Measurements from ENCODE around the gene HELZ. TPM values are rescaled to one million over a fixed set of nuclear protein-coding genes. Genes with fewer than 3 reads are reported as not detected.
"Not testable (repeated sequence)": the region's sequence is repeated elsewhere in the genome, so short reads cannot be mapped to it uniquely, and the experiment has no call there.

HELZ gene
- total RNA-seq, 1 donor from 2014 or later, result 34.5 TPM

GRCh38 chr17:67265436-67266019 lies 20.5 kb upstream of the HELZ start:
- DNase-seq (ENCODE audit: extremely low read depth, low read depth, low spot score), result no peak

DNA sequence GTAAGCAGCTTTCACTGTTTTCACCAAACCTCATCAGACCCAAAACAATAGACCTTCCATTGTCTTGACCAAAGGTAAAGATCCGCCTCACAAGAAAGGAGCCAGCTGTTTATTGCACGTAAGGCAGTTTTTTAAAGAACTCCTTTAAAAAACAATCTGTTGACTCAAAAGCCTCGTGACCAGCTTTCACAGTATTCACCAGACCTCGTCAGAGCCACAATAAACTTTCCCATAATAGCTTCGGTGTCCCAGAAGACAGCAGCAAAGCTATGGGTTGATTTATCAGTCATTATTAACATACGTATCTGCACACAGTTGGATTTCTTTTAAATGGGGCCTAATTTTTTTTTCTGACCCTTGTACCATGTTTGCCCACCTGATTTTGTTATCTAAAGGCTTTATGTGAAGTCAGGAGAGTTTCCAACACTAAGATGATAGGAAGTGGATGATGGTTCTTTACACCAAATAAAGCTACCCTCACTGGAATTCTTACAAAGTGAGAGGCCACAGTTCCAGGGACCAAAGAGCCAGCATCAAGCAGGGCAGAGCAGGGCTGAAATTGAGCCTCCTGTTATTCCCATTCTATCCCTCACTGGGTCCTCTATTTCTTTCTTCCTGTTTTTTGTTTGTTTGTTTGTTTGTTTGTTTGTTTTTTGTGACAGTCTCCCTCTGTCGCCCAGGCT lies 17.6 kb upstream of the HELZ start:
- DNase-seq (ENCODE audit: extremely low read depth, low read depth, low spot score), result no peak

DNA sequence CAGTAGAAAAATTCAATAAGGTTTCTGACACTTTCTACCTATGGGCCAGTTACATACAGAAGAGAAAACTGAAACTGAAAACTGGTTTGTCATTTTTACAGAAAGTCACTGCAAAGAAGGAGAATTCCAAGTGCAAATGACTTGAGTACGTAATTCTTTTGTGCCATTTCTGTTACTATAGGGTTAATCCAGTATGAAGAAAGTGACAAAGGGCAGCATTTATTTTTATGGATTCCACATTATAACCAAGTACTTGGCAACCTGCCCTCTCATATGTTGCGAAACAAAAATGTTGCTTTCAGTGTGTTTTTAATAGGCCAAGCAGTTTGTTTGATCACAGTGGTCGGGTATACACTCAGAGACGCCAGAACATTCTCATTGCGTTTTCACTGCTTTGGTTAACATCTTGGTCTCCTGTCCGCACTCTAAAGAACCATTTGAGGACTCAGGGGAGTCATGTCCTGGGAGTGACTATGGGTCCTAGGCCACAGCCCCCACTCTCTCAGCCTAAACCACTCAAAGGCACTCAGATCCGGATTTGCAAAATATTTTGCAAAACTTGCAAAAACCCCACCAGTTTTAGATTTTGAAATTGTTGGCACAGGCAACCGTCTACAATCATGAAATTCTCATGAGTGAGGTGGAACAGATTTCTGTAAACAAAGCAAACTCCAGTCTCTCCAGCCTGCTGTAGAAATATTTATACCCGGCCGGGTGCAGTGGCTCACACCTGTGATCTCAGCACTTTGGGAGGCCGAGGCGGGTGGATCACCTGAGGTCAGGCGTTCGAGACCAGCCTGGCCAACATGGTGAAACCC lies 15.4 kb upstream of the HELZ start:
- no peak for DNase-seq (ENCODE audit: extremely low read depth, low read depth, low spot score)

GRCh38 chr17:67258821-67259468 lies 13.9 kb upstream of the HELZ start:
- no peak for DNase-seq (ENCODE audit: extremely low read depth, low read depth, low spot score)

DNA sequence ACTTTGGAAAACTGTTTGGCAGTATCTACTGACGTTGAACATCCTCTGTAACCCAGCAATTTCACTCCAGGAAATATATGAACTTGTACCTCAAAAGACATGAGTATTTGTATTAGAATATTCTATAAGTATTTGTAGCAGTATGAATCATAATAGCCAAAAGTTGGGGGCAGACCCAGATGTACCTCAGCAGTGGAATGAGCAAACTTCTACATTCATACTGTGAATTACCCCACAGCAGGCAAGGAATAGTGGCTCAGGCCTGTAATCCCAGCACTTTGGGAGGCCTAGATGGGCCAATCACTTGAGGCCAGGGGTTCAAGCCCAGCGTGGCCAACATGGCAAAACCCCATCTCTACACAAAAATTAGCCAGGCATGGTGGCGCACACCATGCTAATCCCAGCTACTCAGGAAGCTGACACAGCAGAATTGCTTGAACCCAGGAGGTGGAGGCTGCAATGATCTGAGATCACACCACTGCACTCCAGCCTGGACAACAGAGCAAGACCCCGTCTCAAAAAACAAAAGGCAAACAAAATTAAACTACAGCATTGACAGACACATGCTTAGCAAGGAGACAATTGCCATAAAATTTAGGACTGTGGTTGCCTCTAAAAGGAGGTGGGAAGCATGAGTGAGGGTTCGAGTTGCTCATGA lies 11.2 kb upstream of the HELZ start:
- no peak for DNase-seq (ENCODE audit: extremely low read depth, low read depth, low spot score)

DNA sequence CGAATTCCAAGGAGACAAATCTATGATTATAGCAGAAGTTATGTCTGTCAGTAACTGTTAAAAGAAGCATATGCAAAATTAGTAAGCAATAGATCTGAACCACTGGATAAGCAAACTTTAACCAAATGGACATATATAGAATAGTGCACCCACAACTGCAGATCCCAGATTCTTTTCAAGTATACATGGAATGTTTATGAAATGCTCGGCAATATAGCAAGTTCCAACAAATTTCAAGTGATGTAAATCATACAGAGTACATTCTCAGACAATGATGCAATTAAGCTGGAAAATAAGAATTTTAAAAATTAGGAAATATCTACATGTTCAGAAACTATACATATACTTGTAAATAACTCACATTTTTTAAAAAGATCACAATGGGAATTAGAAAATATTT lies 8.4 kb upstream of the HELZ start:
- DNase-seq (ENCODE audit: extremely low read depth, low read depth, low spot score), result no peak

DNA sequence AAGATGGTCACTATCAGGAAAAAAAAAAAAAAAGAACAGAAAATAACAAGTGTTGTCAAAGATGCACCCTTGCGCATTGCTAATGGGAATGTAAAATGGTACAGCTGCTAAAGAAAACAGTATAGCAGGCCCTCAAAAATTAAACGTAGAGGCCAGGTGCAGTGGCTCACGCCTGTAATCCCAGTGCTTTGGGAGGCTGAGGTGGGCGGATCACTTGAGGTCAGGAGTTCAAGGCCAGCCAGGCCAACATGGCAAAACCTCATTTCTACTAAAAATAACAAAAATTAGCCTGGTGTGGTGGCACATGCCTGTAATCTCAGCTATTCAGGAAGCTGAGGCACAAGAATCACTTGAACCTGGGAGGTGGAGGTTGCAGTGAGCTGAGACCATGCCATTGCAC lies 6.6 kb upstream of the HELZ start:
- DNase-seq (ENCODE audit: extremely low read depth, low read depth, low spot score), result not testable (repeated sequence)

GRCh38 chr17:67248291-67248690 lies 3.3 kb upstream of the HELZ start:
- DNase-seq (ENCODE audit: extremely low read depth, low read depth, low spot score), result no peak

DNA sequence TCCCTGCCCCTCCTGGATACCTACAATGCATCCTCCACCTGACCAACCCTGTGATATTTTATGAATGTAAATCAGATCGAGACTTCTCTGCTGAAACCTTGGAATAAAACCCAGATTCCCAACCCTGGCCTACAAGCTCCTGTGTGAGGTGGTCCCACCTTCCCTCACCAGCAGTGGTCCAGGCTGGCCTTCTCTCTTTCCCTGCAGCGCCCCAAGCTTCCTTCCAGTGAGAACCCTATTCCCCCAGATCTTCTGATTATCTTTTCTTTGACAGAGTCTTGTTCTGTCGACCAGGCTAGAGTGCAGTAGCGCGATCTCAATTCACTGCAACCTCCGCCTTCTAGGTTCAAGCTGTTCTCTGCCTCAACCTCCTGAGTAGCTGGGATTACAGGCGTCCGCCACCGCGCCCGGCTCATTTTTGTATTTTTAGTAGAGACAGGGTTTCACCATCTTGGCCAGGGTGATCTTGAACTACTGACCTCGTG lies 2.5 kb upstream of the HELZ start:
- no peak for DNase-seq (ENCODE audit: extremely low read depth, low read depth, low spot score)

- DNase-seq (ENCODE audit: extremely low read depth, low read depth, low spot score), result no peak
Measured at GRCh38 chr17:67246653-67247415, 1.8 kb upstream of the HELZ start.

GRCh38 chr17:67246403-67246652 lies 1.3 kb upstream of the HELZ start:
- no peak for DNase-seq (ENCODE audit: extremely low read depth, low read depth, low spot score)

GRCh38 chr17:67245694-67246402 lies 852 bp upstream of the HELZ start:
- DNase-seq (ENCODE audit: extremely low read depth, low read depth, low spot score), result no peak

- no peak for DNase-seq (ENCODE audit: extremely low read depth, low read depth, low spot score)
Measured at GRCh38 chr17:67244431-67245072, 444 bp downstream of the HELZ start.

DNA sequence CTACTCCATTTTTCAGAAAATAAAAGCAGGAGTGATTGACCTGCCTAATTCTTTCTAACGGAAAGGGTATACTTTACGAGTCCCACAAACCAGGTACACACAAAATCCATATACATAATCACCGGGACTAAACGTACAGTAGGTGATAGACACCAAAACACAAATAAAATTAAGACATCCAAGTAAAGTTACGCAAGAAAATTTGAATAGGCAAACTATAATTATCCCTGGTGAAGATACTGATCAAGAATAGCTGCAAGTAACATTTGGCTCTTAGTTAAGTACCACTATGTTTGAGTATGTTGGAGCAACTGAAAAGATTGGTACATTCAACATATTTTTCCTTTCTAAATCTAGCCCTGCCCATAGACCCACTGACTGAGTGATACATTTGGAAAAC lies 1.7 kb downstream of the HELZ start:
- DNase-seq (ENCODE audit: extremely low read depth, low read depth, low spot score), result no peak

- no peak for DNase-seq (ENCODE audit: extremely low read depth, low read depth, low spot score)
Measured at GRCh38 chr17:67241719-67242341, 3.2 kb downstream of the HELZ start.

DNA sequence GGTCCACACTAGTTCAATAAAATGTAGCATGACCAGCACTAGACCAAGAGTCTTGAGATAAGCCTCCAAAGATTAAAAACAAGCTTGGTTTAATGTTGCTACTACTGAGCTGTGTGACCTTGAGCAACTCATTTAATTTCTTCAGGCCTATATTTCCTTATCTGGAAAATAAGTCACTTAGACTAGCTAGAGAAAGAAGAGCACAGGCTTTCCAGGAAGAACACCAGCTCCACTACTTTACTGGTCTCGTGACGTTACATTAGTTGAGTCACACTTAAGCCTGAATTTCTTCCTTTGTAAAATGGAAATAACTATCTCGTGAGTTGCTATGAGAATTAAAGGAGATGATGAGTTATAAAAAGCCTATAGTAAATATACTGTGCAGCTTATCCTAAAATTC lies 5.4 kb downstream of the HELZ start:
- DNase-seq (ENCODE audit: extremely low read depth, low read depth, low spot score), result no peak

DNA sequence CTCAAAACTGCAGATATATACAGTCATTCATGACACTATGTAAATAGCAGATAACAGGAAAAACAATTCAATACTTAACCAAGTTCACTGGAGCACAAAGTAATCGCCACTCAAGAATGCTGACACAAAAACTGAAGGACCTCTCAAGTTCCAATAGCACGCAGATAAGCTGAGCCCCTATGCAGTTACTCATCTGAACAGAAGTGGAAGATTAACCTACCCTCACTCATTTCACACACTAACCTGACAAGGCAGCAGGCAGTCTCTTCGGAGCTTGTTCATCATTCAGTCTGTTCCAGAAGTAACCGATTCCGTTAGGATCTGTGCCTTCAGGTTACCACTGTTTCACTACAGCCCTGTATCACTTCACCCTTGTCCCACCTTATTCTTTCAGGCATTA lies 6.0 kb downstream of the HELZ start:
- DNase-seq (ENCODE audit: extremely low read depth, low read depth, low spot score), result no peak

- DNase-seq (ENCODE audit: extremely low read depth, low read depth, low spot score), result no peak
Measured at GRCh38 chr17:67232441-67232840, 12.6 kb downstream of the HELZ start.

Measured in glomerular endothelial cell (primary cell).